Activated CD8-positive, alpha-beta memory T cell treated with anti-CD3 and anti-CD28 coated beads for 24 hours (primary cell): ENCODE data around the gene PAFAH1B1.

ENCODE experiments used
- DNase-seq: peaks from one replicate; pipeline ENCODE4 v3.0.0-alpha.2; 2020

Gene PAFAH1B1

DNA sequence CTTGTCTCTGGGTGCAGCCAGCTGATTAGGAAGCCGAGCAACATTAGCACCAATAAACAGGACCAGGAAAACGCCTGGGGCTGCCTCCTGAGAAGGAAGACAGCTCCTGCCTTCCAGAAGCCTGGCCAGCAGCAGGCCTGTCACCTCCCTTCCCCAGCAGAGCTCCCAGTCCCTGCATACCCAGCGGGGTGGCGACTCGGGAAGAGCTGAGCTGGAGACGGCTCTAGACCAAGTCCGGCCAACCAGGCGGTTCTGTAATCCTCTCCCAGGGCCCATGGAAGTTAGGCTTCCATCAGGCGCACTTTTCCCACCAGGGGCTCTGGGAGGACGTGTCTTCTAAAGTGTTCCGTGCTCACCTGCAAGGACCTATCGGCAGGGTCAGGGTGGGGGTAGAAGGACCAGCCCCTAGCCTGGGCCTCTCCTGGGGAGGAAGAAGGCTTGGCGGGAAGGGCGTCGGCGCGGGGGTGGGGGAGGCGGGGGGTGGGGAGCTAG is 130.1 kb downstream of the PAFAH1B1 start:
- DNase-seq = no peak

DNA sequence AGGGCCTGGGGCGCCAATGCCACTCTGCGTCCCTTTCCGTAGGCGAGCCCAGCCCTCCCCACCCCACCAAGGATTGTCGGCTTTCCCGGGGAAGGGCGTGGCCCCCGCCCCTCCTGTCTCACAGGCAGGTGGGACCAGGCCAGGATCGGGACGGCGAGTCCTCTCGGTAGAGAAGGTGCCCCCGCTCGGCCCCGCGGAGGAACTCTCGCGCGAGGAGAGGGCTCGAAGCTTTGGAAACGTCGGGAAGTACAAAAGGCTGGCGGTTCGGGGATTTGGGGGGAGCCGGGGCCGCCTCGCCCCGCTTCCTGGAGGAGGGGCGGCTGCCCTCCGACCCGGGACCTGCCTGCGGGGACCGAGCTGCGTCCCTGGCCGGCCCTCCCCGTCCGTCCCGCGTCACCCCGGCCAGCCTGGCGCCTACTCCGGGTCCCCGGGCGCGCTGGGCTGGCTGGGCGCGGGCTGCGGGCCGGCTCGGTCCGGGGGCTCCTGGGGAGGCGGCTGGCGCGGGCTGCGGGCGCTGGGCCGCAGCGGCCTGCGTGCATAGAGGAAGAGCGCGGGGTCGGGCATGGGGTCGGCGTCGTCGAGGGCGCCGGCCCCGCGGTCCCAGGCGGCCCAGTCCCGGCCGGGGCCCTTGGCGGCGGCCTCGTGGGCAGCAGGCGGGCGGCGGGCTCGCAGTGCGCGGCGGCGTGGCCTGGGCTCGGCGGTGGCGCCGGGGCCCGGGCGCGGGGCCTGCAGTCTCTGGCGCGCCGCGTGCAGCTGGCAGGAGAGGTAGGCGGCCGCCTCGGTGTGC is 130.7 kb downstream of the PAFAH1B1 start:
- DNase-seq = peak; percentile 65

- peak; percentile 75 for DNase-seq
Observed at GRCh38 chr17:2724784-2725164, 131.3 kb downstream of the PAFAH1B1 start.

DNA sequence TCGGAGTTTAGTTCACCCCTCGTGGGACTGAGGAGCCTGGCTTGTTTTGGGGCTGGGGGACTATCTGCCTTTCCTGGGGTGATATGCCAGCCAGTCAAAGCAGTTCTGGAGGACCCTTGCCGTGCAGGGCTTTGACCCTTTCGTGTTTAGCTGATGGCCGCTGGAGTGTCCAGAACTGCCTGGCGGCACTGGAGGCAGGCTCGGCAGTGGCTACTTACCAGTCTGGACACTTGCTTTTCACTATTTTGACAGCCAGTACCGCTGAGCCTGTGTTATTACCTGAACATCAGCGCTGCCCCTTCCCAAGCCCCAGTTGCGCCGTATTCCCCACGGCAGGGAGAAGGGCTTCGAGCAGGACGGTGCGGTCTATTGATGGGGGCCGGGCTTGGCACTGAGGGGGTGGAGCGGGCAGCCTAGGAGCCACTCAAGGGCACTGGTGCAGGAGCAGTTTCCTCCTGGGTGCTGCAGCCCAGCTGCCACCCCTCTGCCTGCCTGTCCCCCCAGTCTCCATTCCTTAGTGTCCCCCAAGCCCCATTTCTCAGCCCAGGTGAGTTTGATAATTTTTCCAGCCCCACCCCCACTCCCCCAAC is 137.4 kb downstream of the PAFAH1B1 start:
- DNase-seq = no peak

DNA sequence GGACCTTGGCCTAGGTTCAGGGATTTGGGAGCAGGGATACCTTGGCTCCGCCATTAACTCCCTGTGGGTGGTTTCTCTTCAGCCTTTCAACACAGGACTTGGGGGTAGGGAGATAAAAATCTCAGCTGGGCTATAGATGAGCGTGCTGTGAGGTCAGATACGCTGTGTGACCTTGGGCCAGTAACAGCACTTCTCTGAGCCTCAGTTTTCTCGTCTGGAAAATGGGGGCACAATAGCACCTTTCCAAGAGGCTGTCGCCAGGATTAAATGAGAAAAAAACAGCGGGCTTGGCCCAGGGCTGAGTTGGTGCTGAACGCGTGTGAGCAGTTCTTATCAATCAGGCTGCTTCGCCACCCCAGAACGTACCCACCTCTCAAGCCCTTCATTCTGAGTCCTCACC is 138.4 kb downstream of the PAFAH1B1 start:
- no peak for DNase-seq

DNA sequence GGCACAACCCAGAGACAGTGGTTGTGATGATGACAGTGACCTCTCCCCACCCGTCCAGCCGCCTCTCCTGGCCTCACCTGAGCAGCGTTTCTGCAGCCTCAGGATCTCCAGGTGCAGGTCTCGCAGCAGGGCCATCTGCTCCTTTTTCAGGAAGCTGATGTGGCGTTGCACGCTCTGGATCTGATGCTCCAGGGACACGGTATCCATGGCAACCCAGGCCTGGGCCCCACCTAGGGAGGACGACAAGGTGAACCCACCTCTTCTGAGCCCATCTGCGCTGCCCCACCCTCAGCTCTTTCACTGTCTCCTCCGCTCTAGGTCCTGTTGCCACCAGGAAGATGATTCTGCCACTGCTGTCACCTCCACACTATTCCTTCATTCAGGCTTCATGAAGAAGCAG is 141.5 kb downstream of the PAFAH1B1 start:
- no peak for DNase-seq
